NCI-H2081 treated with DMSO at 0.1 percent for 48 hours (cell line): Measurements from ENCODE around the gene USP37.

ENCODE experiments used
- DNase-seq: peaks from one replicate; lab custom pipeline; 2025; lab: John Stamatoyannopoulos, UW

Gene USP37

DNA sequence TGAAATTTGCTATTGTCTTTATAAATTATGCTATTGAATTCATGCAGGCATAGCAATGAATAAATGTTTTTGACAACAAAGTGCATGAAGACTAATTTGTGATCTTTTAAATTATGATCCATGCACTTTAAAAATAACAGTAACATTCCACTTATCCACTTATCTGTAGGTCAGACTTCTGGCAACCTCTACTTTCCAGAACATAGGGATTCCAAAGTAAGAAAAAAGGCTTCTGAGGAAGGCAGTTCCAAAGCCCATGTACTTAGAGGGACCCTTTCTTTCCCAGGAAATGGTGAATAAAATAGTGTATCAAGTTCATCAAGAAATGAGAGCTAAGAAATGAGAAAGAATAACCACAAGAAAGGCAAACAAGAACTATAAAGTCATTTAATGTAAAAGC is 90.9 kb downstream of the USP37 start:
- DNase-seq: no peak

DNA sequence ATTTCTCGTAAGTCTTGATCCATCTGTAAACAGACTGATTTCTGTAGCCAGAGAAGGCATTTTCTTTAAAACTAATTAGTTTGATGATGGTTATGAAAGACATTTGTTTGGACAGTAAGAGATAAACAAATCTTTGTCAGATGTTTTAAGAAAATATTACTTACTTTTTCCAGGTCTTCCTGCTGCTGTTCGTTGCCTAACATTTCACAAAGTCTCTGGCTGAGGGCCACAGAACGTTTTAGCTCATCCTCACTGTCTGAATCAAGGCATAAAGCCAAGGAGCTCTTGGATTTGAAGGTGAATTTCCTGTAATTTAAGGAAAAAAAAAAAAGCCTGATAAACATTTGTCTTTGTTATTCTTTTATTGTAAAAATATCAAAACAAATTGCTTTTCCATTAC is 91.5 kb downstream of the USP37 start:
- no peak for DNase-seq

GRCh38 chr2:218474527-218474926 is 93.6 kb downstream of the USP37 start:
- no peak for DNase-seq

DNA sequence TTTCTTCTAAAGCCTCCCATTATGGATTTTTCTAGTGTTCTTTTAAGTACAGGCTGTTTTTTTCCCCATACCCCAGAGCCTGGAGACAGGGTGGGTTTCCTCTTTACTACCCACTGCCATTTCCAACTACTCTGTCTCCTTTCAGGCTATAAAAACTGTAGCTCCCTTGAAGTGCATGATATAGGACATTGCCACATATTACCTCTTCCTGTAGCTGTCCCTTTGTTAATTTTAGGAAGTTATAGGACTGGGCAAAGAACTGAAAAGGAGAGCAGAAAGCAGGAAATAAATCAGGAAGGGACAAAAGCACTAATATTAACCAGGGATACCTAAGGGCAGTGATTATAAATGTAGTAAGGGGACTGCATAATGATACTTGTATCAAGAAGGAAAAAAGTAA is 95.2 kb downstream of the USP37 start:
- DNase-seq: no peak

DNA sequence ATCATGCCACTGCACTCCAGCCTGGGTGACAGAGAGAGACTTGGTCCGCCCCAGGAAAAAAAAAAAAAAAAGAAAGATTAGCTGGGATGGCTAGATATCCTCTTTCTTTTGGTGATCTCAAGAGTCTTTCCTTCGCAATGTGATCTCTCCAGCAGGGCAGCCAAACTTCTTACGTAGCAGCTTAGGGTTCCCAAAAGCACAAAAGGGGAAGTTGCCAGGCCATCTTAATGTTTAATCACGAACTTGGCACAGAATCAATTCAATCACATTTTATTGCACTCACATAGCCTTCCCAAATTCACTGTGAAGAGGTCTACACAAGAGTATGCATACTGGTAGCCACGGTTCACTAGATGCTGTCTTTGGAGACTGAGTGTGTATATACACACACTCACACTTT is 96.2 kb downstream of the USP37 start:
- DNase-seq: no peak

DNA sequence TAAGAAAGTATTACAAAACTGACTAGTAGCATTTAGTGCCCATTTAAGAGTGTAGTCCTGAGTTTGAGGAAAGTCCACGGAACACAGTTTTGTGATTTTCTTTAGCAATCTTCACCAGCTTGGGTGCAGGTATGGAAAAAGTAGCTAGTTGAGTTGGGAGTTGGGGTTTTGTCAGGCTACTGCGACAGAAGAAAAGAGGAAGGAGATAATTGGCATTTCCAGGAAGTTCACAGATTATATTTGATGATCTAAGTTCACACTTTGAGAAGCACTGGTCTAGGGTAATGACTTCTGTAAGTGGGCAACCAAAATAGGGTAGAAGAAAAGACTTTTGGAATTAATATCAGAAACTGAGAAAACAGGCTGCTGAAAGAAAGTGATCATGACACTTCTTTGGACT is 97.1 kb downstream of the USP37 start:
- no peak for DNase-seq

- DNase-seq: no peak
Observed at GRCh38 chr2:218470448-218470847, 97.7 kb downstream of the USP37 start.

- no peak for DNase-seq
Observed at GRCh38 chr2:218465987-218466633, 102.0 kb downstream of the USP37 start.

DNA sequence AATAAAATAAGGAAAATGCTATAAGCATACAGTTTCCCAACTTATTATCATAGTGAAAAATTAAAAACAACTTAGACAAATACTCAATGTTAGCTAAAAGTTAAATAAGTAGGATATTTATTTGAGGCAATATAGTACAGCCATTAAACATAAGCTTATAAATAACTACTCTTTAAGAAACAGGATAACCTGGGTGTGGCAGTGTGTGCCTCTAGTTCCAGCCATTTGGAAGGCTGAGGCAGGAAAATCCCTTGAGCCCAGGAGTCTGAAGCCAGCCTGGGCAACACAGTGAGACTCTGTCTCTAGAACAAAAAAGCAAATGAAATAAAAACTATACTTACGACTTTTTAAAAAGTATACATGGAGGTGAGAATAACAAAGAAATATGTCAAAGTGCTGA is 109.6 kb downstream of the USP37 start:
- DNase-seq: no peak

- no peak for DNase-seq
Observed at GRCh38 chr2:218456849-218457248, 111.3 kb downstream of the USP37 start.

- DNase-seq: no peak
Observed at GRCh38 chr2:218452079-218452478, 116.1 kb downstream of the USP37 start.

- DNase-seq: no peak
Observed at GRCh38 chr2:218448934-218449333, 119.2 kb downstream of the USP37 start.

DNA sequence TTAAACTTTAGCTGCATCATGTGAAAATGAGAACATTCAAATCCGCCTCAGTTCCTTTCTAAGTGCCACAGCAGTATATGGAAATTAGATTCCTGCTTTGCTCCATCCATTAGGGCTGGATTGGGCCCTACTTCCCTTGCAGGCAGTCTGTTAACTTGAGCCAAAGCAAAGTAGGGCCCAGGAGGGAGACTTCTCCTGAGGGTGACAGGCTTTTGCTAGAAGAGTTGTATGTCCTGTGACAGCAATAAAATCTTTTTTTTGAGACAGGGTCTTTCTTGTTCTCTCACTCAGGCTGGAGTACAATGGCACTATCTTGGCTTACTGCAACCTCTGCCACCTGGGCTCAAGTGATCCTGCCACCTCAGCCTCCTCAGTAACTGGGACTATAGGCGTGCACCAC is 121.1 kb downstream of the USP37 start:
- DNase-seq: no peak

DNA sequence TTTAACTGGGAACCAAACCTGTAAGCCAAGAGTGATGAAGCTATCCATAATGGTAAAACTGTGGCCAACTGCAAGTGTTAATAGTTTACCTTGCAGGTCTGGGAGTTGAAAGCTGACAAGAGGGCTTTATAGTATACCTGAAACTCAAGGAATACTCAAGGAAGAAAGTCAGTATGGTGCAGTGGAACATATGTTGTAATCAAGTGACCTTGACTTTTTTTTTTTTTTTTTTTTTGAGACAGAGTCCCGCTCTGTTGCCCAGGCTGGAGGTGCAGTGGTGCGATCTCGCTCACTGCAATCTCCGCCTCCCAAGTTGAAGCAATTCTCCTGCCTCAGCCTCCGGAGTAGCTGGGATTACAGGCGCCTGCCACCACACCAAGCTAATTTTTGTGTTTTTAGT is 121.6 kb downstream of the USP37 start:
- no peak for DNase-seq

DNA sequence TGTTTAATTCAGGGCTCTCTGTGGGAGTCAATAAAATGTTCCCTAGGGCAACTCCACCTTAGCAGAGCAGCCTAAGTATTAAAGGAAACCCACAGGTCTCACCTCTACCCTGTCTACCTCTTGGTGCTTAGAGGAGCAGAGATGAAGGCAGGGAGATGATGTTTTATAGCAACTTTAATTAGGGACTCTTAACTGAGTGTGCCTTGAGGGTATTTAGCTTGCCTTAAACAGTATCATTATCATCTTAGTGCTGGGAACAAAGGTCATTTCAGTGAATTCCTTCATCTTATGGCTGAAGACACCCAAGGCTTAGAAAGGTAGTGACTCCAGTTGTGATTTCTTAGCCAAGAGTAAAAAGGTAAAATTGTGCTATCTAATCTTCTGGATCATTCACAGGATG is 122.5 kb downstream of the USP37 start:
- no peak for DNase-seq

GRCh38 chr2:218444692-218445357 is 123.3 kb downstream of the USP37 start:
- no peak for DNase-seq

DNA sequence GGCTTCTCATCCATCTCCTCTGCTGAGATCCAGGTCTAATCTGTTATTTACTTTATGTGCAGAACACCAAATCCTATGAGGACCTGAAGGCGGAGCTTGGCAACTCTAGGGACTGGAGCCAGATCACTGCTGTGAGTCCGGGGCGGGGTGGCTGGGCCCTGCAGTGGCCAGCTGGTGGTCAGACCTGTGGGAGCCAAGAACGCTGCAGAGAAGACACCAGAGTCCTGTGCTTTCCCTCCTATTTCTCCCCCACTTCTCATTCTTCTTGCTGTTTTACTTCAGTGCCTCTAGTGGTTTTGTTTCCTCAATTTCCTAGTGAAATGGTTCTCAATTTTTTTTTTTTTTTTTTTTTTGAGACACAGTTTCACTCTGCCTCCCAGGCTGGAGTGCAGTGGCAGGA is 129.6 kb downstream of the USP37 start:
- no peak for DNase-seq

DNA sequence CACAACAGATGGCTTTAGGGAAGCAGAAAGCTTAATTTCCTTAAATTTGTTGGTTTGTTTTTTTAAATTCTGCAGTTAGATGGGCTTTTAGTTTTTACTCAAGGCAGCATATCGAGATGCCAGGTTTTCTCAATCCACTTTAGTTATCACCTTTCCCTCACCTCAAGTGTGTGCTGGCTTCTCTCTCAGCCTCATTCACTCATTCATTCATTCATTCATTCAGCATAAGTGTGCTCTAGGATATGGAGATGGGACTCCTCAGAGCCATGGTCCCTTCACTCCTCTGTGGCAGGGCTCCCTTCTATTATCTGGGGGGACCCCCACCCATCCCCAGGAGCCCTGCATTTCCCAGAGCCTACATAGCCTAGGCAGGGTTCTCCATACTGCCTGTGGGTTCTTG is 130.2 kb downstream of the USP37 start:
- DNase-seq: no peak

- DNase-seq: no peak
Observed at GRCh38 chr2:218436992-218437391, 131.2 kb downstream of the USP37 start.

DNA sequence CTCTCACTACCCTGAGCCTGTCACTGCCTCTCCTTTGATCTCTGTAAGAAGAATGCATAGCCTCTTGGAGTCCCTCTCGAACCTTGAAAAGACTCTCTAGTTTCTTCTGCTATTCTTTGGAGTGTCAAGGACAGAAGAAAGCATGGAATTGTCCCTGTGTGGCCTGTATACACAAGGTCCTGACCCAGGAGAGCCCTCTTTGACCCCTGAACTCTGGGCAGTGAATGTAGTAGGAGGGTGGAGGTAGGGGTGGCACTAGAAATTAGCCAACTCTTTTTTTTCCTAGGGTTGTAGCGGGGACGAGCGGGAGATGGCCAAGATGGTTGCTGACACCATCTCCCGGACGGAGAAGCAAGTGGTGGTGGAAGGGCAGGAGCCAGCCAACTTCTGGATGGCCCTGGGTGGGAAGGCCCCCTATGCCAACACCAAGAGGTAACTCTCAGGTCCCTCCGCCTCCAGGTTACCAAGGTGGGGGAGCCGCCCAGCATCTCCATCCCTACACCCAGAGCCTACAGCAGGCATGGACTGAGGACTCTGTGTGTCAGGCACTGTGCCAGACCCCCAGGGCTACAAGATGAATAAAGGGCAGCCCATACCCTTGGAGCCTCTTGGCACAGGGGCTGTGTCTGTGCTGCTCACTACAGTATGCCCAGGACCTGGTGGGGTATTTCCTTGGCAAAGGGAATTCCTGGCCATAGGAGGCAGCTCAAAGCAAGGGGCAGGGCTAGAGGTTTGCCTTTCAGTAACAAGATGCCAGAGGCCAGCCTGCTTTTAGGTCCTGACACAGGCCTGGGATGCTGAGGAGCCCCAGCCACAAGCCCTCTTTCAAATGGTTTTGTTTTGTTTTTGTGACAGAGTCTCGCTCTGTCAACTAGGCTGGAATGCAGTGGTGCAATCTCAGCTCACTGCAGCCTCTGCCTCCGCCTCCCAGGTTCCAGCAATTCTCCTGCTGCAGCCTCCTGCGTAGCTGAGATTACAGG is 132.9 kb downstream of the USP37 start:
- no peak for DNase-seq

DNA sequence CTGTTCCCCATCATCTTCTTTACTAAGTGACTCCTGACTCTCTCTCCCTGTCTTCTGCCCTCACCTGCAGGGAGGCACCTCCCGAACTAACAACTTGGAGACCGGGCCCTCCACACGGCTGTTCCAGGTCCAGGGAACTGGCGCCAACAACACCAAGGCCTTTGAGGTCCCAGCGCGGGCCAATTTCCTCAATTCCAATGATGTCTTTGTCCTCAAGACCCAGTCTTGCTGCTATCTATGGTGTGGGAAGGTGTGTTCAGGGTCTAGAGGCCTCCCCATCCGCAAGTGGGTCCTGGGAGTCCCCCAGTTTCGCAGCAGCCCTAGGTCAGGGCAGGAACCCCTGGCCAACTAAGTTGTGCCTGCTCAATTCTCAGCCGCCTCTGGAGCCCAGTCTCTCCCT is 133.7 kb downstream of the USP37 start:
- no peak for DNase-seq

DNA sequence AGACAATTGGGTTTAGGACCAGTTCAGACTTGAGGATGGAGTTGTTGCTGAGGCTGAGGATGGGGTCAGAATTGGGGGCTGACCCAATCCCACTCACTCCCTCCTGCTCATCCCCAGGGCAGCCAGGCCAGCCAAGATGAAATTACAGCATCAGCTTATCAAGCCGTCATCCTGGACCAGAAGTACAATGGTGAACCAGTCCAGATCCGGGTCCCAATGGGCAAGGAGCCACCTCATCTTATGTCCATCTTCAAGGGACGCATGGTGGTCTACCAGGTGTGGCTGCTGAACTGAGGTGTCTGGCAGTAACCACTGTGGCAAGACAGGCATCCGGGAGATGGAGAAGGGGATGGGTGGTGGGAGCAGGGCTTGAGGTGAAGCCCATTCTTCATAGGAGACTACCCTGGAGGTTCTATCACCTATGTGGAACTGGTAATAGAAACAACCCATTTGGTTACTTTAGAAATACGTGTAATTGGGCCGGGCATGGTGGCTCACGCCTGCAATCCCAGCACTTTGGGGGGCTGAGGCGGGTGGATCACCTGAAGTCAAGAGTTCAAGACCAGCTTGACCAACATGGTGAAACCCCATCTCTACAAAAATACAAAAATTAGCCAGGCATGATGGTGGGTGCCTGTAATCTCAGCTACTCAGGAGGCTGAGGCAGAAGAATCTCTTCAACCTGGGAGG is 135.3 kb downstream of the USP37 start:
- no peak for DNase-seq
